Esophagus muscularis mucosa (tissue), 4 donors: ENCODE measurements around the gene KATNAL2. TPM values are rescaled to one million over a fixed set of nuclear protein-coding genes. Genes with fewer than 3 reads are reported as not detected.

ENCODE experiments used
- DNase-seq: peaks from one replicate; pipeline ENCODE4 v3.0.0-alpha.2; 2017; ENCODE audit errors: extremely low spot score
- H3K27ac ChIP-seq, 4 donors: fragments of 200-600 bp; sonication (generic); replicated peaks in 1 of 4; 1 replicate in 3 of 4; 2 replicates in 1 of 4; pipeline ENCODE4 v1.5.1; 2016 to 2019; ENCODE audit warnings: mild to moderate bottlenecking in 1 of 4
- H3K27me3 ChIP-seq, 4 donors: fragments of 200-600 bp; sonication (generic); one replicate each; pipeline versions ENCODE4 v1.5.1 to v1.6.0; 2016 to 2019
- H3K36me3 ChIP-seq, 4 donors: fragments of 200-600 bp; sonication (generic); one replicate each; pipeline ENCODE4 v1.5.1; 2016 to 2019
- H3K4me1 ChIP-seq, 4 donors: fragments of 200-600 bp; sonication (generic); one replicate each; pipeline ENCODE4 v1.5.1; 2016 to 2019
- H3K4me3 ChIP-seq, 4 donors: fragments of 200-600 bp; sonication (generic); 1 replicate in 2 of 4; 2 replicates in 2 of 4; pipeline ENCODE4 v1.5.1; 2016 to 2019; ENCODE audit warnings: mild to moderate bottlenecking in 4 of 4, moderate library complexity in 1 of 4
- H3K9me3 ChIP-seq, 4 donors: fragments of 200-600 bp; sonication (generic); 1 replicate in 3 of 4; 2 replicates in 1 of 4; pipeline ENCODE4 v1.5.1; 2016 to 2019
- CTCF ChIP-seq, 3 experiments: fragments of 200-600 bp in 2 of 3; fragments of 450-650 bp in 1 of 3; sonication (generic) in 2 of 3; IDR thresholded peaks; one replicate each; pipeline ENCODE4 v1.5.1; 2017 to 2019; ENCODE audit warnings: antibody characterized with exemption in 3 of 3, mild to moderate bottlenecking in 2 of 3, moderate library complexity in 1 of 3
- EP300 ChIP-seq: sonication (generic); formaldehyde crosslinking; IDR thresholded peaks from one replicate; pipeline ENCODE4 v1.6.1; 2017; ENCODE audit warnings: antibody characterized with exemption
- POLR2A ChIP-seq: fragments of 450-650 bp; IDR thresholded peaks from one replicate; pipeline ENCODE4 v1.6.1; 2017; ENCODE audit warnings: antibody characterized with exemption, moderate library complexity, mild to moderate bottlenecking, low read depth
- POLR2AphosphoS5 ChIP-seq, 2 donors: sonication (generic); formaldehyde crosslinking; IDR thresholded peaks; one replicate each; pipeline ENCODE4 v1.6.1; 2017; ENCODE audit warnings: antibody characterized with exemption in 2 of 2
- WGBS: methylation state at CpG from one replicate; pipeline ENCODE4 v1.1.5; 2018; 5-methylcytosine and 5-hydroxymethylcytosine counted together
- intact Hi-C: fragments of 100-400 bp; cut with DNase I; formaldehyde crosslinking; loops from one replicate; pipeline ENCODE4 v1.15.1; 2023
- total RNA-seq, 4 donors: library from RNA; depleted of rRNA; stranded (reverse); fragments of >200 nt; gene quantifications; one replicate each; pipeline versions ENCODE4 v1.1.0 to v1.2.1, GENCODE V29; 2016

The KATNAL2 gene
- total RNA-seq, 4 donors from 2014 or later: 0.50 to 5.0 (median 4.3) TPM

DNA sequence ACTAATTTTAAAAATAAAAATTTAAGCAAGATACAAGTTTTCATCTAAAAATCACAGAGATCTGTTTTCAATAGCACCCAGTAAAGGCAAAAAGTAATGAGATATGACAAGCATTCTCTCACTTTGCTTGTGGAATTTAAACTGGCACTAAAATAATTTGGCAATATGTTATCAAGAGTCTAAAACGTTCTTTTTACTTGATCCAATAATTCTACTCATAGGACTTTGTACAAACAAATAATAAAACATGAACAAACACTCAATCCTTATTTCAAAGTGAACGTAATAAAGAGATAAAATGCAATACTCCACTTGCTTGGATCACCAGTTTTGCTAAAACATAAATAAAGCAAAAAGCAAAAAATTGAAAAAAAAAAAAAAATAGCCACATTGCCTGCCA, 30.5 kb upstream of the KATNAL2 start:
- DNase-seq: no peak
- TF ChIP-seq POLR2AphosphoS5 (IDR thresholded peaks at IDR 0.05): no peak
- TF ChIP-seq POLR2A: no peak
- TF ChIP-seq CTCF (IDR thresholded peaks at IDR 0.05): no peak
- TF ChIP-seq EP300: no peak
- H3K27ac ChIP-seq: no peak overlapping the region
- H3K9me3 ChIP-seq: peaks cover 0 to 16% (median 13%) of the 10 kb centered on the region in 4 donors
- no peak overlapping the region for H3K4me3 ChIP-seq
- intact Hi-C loops: no loop called here
- H3K27me3 ChIP-seq: no peaks in the 10 kb centered on the region
- peaks cover 0 to 24% (median 17%) of the 10 kb centered on the region in 4 donors for H3K36me3 ChIP-seq
- WGBS: 74% methylated on average over 2 of the region's 2 CpGs
- no peaks in the 10 kb centered on the region for H3K4me1 ChIP-seq

DNA sequence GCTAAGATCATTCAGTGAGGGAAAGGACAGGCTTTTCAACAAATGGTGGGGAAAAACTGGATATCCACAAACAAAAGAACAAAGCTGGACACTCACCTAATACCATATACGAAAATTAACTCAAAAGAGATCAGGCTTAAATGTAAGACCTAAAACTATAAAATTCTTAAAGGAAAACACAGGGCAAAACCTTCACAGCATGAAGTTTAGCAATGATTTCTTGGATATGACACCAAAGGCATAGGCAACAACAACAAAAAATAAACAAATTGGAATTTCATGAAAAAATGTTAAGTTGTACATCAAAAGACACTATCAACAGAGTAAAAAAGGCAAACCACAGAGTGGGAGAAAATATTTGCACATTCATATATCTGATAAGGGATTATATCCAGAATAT, 28.4 kb upstream of the KATNAL2 start:
- WGBS: 97% methylated on average over 1 of the region's 1 CpG
- Histone ChIP-seq H3K27me3 (no peaks in the 10 kb centered on the region), H3K4me1 (peaks cover 0 to 4% (median 0%) of the 10 kb centered on the region in 4 donors), H3K36me3 (peaks cover 0 to 24% (median 17%) of the 10 kb centered on the region in 4 donors), H3K27ac (no peak overlapping the region), H3K4me3 (no peak overlapping the region), H3K9me3 (peaks cover 0 to 16% (median 13%) of the 10 kb centered on the region in 4 donors)
- TF ChIP-seq POLR2AphosphoS5 (IDR thresholded peaks at IDR 0.05) (no peak), POLR2A (no peak), CTCF (IDR thresholded peaks at IDR 0.05) (no peak), EP300 (no peak)
- DNase-seq: no peak
- intact Hi-C loops: no loop called here

- Histone ChIP-seq H3K36me3 (peaks cover 0 to 24% (median 17%) of the 10 kb centered on the region in 4 donors), H3K27me3 (no peaks in the 10 kb centered on the region), H3K27ac (no peak overlapping the region), H3K4me1 (peaks cover 0 to 4% (median 0%) of the 10 kb centered on the region in 4 donors), H3K4me3 (no peak overlapping the region), H3K9me3 (peaks cover 0 to 16% (median 13%) of the 10 kb centered on the region in 4 donors)
- TF ChIP-seq POLR2AphosphoS5 (IDR thresholded peaks at IDR 0.05) (no peak), CTCF (IDR thresholded peaks at IDR 0.05) (no peak), EP300 (no peak)
- intact Hi-C loops: no loop called here
- WGBS: 83% methylated on average over 3 of the region's 3 CpGs
- no peak for DNase-seq
These were observed 25.6 kb upstream of the KATNAL2 start for GRCh38 chr18:46891742-46892214.

DNA sequence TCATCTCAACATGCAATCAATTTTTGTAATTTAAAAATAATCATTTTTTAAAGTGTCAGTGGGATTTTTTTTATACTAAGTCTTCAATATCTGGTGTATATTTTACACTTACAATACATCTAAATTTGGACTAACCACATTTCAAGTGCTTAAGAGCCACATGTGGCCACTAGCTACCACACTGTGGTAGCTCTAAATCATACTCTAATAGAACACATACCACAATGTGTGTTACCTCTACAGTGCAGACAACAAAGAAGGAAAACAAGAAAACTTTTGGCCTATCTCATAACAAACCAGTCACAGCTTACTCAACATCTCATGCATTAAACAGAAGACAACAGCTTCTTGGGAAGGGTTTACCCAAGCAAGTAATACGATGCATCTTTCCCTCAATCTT, 24.6 kb upstream of the KATNAL2 start:
- no peak overlapping the region for H3K27ac ChIP-seq
- intact Hi-C loops: no loop called here
- WGBS: 90% methylated on average over 1 of the region's 1 CpG
- no peak for DNase-seq
- peaks cover 0 to 4% (median 0%) of the 10 kb centered on the region in 4 donors for H3K4me1 ChIP-seq
- peaks cover 0 to 15% (median 12%) of the 10 kb centered on the region in 4 donors for H3K9me3 ChIP-seq
- H3K36me3 ChIP-seq: peaks cover 0 to 24% (median 17%) of the 10 kb centered on the region in 4 donors
- no peaks in the 10 kb centered on the region for H3K27me3 ChIP-seq
- no peak for TF ChIP-seq CTCF (IDR thresholded peaks at IDR 0.05)
- no peak overlapping the region for H3K4me3 ChIP-seq

GRCh38 chr18:46893360-46893759, 24.0 kb upstream of the KATNAL2 start:
- intact Hi-C loops: no loop called here
- WGBS: 100% methylated on average over 1 of the region's 1 CpG
- no peak overlapping the region for H3K4me3 ChIP-seq
- peaks cover 0 to 12% (median 7%) of the 10 kb centered on the region in 4 donors for H3K9me3 ChIP-seq
- peaks cover 0 to 4% (median 0%) of the 10 kb centered on the region in 4 donors for H3K4me1 ChIP-seq
- H3K36me3 ChIP-seq: peaks cover 0 to 21% (median 16%) of the 10 kb centered on the region in 4 donors
- H3K27ac ChIP-seq: no peak overlapping the region
- DNase-seq: no peak
- no peaks in the 10 kb centered on the region for H3K27me3 ChIP-seq
- no peak for TF ChIP-seq POLR2AphosphoS5 (IDR thresholded peaks at IDR 0.05)
- TF ChIP-seq EP300: no peak
- TF ChIP-seq POLR2A: no peak
- no peak for TF ChIP-seq CTCF (IDR thresholded peaks at IDR 0.05)
